ENCODE data around the gene RIMBP2.

RIMBP2 gene

DNA sequence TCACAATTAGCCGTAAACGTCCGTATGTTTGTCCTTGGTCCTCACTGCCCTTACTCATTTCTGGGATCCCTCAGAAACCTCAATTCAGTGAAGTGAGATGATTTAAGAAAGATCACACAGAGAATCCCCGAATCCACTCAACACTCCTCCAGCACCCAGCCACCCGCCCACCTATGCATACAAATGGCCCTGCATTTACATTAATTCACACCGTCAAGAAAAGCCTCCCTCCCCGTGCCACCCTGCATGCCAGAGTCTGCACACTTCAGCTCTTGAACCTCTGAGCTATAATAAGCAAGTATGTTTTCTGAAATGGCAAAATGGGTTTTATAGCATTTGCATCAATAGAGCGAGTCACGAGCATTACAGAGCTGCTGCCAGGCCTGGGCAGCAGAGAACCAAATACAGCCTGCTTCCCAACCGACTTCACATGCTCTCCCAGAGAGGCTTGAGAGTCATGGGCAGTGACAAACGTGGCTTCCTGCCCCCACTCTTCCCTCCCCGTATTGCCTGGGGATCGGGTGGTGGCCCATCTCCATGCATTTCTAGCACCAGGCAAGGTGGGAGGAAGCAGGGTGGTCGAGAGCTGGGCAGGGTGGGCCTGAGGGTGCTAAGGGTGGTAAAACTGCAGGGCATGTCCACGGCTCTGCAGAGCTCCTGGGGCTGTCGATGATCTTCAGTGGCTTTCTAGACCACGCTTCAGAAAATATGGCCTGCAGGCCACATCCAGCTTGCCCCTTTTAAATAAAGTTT, 177.6 kb downstream of the RIMBP2 start:
- no peak for DNase-seq (ENCODE audit: low spot score)

DNA sequence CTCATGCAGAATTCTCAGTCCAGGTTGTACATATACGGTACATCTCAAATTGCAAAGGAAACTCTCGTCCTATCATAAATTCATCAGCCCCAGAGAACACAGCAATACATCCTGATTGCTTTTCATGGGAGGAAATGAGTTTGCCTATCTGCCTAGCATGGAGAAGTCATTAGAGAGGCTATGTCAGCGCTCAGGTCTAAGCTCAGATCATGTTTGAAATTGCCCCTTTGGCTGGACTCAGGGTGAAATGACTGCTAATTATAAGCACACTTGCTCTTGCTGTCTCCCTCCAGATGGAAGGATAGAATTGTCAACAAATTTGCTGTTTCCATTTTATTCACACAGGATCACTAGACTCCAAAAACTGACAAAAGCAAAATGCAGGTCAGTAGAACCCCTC, 178.4 kb downstream of the RIMBP2 start:
- no peak for DNase-seq (ENCODE audit: low spot score)

DNA sequence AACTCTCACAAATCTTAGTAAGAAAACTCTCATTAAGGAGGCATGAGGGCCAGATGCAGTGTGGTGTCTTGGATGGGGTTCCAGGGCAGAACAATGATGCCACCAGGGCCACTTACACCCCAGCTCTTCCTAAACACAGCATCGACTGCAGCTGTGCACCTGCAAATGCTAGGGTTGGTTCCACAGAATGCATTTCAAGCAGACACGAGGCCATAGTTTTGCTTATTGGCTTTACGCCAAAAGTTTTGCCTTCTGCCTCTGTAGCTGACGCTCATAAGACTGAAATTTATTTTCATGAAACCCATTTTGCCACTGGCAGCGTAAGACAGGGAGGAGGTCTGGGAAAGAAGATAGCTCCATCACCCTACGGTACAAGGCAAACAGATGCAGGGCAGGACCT, 179.0 kb downstream of the RIMBP2 start:
- no peak for DNase-seq (ENCODE audit: low spot score)

DNA sequence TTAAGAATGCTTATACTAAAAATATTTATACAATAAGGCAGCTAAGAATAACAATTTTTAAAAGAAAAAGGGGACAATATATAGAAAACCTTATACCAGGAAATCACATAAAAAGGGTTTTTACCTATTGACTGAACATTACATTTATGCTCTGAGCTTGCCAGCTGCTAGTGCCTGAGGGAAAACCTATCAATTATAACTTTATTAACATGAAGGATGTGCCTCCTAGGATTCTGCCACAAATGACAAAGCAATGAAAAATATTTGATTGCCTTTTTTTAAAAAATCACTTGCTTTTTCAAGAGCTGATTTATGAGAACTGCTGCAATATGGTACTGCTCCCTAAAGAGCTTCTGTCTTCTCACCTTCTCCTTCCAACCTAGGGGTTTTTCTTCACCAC, 185.7 kb downstream of the RIMBP2 start:
- DNase-seq (ENCODE audit: low spot score), result no peak

DNA sequence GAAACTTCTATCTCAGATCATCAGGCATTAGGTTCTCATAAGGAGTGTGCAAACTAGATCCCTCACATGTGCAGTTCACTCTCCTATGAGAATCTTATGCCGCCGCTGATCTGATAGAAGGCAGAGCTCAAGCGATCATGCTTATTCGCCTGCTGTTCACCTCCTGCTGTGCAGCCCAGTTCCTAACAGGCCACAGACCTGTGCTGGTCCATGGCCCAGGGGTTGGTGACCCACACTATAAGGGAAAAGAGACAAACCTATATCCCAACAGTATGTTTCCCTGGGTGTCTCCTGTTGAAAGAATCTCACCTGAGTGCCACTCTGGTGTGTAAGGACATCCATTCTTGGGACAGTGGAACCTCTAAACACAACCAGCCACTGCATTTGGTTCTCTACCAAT, 186.3 kb downstream of the RIMBP2 start:
- DNase-seq (ENCODE audit: low spot score), result no peak

DNA sequence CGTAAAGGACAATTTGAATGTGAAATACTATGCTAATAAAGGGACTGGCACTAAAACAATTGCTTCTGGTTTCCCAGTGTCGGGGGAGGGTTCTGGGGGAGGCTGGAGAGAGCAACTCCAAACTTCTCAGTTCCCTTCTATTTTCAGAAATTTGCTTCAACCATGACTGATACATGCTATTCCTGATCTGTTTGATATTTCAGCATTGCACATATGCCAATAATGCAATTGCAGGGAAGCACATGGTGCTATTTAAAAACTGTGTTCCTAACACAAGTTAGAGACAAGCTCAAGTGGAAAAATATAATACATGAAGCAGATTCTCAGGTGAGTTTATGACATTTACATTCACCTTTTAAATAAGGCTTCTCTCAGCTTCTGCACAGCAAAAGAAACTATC, 188.9 kb downstream of the RIMBP2 start:
- DNase-seq (ENCODE audit: low spot score), result no peak

DNA sequence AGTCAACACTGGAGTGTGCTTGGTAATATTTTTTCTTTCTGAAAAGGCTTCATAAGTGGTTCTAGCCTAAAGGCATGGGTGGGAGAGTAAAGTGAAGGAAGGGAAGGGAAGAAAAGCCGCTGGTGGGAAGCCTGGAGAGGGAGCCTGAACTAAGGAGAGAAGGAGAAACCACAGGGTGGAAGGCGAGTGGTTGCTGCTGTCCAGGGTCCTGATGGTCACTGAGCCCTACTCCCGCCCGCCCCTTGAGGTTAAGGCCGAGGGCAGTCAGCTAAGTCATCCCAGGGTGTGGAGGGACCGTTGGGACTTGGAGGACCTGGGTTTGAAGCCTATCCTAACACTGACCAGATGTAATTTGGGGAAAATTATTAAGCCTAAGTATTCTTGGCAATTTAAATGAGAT, 189.3 kb downstream of the RIMBP2 start:
- DNase-seq (ENCODE audit: low spot score), result no peak

DNA sequence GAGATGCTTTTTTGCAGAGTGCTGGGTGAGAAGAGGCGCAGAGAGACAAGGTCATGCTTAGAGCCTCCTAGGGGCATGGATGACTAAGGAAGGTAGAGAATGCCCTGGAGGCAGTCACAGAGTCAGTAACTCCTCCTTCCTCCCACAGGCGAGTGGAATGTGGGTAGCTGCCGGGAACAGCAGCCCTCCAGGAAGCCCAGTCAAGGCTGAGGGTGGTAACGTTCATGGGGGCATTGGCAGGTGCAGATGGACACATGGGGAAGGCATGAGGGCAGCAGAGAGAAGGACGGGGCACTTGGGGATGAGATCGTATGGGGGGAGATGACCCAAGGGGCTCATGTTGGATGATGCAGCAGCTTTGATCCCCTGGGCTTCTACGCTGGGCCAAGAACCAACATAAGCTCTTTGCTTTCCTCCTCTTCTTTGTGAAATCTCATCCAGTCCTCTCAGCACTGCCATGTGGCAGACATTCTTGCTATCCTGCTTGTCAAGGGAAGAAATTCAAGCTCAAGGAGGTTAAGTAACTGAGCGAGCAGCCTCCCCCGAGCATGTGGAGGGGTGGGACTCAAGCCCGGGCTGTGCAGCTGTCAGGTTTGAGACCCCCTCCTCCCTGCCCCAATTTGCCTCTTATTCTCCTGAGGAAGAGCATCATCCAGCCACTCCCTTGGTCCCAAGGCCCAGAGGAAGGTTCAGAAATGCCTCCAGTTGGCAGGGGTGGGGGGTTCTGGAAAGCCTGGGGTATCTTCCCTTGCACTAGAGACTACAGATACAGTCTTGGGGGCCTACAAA, 190.5 kb downstream of the RIMBP2 start:
- DNase-seq (ENCODE audit: low spot score), result no peak

DNA sequence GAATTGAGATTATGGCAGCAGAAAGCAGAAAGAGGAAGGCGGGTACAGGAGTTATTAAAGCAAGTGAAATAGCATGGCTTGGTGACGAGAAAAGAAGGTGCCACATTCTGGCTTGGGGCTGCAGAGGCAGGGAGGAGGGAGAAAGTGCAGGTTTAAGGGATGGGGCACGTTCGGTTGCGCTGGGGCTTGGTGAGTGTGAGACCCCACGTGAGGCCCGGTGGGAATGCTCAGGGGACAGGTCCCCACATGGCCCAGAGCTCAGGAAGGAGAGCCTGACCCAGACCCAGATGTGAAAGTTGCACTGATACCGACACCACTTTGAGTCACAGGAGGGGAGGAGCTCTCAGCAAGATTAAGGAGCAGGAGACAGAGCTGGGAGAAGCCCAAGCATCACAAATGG, 191.3 kb downstream of the RIMBP2 start:
- no peak for DNase-seq (ENCODE audit: low spot score)

DNA sequence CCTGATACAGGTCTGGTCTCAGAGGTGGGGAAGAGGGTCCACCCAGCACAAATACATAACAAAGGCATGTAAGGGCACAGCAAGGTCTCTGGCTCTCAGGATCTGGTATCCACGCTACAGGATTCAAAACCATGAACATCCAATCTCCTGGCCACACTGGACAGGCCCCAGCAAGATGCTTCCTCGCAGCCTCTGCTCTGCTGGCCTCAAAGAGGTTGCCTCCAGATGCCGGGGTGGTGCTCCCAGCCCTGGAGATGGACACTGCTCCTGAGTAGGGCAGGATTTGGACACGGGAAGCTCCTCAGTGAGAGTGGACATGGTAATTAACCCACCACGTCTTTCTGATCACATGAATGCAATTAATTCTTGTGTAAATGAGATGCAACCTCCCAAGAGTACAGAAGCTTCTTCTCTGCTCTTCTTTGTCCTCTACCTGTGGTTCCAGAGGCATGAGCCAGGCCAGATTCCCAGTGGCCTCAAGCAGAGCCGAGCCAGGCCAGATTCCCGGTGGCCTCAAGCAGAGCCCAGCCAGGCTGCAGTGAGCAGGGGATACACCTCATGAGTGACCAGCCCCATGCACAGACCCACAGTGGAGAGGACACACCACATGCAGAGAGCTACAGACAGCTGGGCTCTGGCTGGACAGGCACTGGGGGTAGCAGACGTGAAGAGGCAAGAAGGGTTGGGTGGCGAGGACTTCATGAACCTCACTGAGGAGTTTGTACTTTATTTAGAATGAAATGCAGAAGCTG, 192.1 kb downstream of the RIMBP2 start:
- DNase-seq (ENCODE audit: low spot score), result no peak

DNA sequence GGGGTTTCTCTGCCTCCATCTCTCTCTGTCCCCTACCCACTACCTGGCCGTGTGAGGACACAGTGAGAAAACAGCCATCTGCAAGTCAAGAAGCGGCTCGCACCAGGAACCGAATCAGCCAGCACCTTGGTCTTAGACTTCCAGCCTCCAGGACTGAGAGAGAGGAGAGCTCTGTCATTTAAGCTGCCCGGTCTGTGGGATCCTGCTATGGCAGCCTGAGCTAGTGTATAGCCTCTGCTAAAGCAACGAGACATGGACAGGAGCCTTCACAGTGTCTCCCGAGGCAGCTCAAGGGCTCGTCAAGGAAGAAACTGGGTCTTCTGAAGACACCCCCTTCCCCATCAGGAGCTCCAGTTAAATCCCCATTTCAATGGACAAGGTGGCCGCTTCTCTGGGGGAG, 192.9 kb downstream of the RIMBP2 start:
- no peak for DNase-seq (ENCODE audit: low spot score)

DNA sequence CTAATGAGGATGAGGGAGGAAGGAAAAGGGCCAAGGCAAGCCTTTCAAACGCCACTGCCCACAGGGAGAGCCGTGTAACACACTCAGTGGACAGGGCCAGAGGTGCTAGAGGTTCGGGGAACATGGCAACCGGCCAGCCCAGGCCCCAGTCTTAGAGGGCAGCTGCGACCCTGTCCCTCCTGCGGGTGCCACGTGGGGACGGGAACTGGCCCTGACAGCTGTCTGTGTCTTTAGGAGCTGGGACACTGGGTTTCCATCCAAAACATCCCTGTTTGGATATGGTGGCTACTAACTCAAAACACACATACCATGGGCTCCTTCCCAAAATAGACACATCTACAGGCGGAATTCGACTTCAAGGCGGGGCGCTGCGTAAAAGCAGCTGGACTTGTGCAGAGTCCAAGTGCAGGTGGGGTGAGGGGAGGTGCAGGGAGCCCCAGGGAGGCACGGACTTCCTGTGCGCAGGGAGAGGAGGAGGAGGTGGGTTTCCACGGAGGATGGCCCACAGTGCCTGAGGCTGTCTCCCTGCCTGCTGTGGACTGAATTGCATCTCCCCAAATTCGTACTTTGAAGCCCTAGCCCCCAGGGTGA, 193.8 kb downstream of the RIMBP2 start:
- DNase-seq (ENCODE audit: low spot score), result no peak

DNA sequence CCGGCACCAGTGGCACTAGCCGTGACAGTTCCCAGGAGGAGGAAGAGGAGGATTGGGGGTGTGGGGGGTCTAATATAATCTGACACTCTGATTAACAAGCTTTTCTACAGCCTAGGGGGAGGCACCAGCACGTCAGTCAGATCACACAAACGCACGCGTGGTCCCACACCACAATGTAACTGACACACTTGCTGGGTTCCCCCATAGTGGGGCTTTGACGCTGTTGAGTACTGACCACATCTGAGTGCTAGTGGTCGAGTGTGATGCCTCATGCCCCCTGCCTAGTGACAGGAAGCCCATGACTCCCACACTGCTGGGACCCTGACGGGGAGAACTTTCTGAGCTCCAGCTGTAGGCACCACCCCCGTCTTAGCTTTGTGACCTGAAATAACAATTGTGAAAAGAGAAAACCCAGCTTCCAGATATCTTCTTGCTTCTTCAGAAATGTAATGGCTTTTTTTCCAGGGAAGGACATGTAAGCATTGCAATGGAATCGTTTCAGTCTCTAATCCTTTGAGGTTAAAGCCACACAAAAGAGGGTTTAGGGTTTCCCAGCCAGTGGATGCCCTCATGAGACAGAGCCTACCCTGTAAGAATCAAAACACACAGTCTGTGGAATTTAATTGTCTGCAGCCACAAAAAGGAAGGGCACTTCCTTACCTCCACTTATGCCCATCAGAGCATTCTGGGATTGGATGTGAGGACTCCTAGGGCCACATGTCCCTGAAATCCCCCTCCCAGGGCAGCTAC, 194.5 kb downstream of the RIMBP2 start:
- DNase-seq (ENCODE audit: low spot score), result no peak

DNA sequence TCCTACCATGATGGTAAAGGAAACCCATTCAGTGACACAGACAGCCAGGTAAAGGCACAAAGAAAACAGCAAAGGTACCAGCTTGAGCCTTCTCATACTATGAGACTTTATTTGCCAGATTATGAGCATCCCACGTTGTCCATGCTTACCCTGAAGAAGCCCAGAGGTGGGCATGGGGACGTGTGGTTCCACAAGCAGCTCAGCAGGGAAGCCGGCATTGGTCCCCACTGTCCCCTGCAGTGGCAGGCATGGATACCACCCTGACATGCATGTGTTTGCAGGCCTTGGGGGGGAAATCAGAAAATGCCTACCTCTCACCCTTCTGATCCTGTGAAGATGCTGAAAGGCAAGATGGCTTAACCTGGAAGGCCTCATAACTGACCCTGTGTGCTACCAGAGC, 195.3 kb downstream of the RIMBP2 start:
- no peak for DNase-seq (ENCODE audit: low spot score)

DNA sequence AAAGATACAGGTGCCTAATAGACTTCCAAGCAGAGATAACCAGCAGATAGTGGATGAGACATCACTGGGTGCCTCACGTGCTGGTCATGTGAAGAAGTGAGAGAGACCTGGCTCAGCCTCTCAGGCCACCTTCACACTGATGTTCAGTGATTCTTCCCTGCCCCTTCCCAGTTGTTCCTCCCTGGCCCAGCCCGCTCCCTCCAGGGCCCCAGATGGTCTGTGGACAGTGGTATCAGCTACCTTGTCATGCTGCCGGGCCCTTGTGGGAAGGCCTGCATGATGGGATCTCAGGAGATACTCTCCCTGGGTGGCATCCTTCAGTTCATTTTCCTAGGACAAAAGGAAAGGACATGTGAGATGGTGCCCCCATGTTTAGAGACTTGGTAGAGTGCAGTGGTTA, 198.5 kb downstream of the RIMBP2 start:
- no peak for DNase-seq (ENCODE audit: low spot score)

DNA sequence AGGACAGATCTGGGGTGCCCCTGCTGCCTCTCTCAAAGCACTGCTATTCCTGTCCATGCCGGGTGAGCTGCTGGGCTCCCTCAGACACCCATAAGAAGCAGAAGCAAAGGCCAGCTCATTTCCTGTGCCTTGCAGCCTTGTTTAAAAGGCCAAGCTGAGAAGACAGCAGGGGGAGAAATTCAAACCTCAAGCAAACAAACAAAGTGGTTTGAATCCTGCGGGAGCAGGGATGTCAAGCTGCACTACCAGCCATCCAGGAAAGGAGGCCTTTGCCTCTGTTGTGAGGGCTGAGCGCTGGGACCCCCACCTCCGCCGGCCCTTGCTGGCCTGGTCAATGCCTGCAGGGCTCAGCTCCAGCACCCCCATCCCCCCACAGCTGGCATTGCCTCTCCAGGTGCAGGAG, 201.9 kb downstream of the RIMBP2 start:
- no peak for DNase-seq (ENCODE audit: low spot score)

DNA sequence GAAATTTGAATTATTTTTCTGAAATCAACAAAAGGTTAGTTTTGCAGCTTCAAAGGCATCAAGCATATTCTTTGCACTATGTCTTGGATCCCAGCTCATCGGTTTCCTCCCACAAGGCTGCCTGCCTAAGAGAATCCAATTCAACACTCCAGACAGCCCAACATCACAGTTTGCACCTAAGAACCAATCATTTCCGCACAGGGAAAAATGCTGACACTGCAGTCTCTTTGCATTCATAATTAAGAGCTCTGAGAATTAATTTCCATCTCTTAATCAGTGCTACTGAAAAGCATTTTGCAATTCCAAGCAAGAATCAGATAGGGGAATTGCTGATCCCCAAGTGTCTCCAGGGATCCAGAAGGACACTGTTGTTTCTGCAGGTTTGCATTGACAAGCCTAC, 202.5 kb downstream of the RIMBP2 start:
- no peak for DNase-seq (ENCODE audit: low spot score)

DNA sequence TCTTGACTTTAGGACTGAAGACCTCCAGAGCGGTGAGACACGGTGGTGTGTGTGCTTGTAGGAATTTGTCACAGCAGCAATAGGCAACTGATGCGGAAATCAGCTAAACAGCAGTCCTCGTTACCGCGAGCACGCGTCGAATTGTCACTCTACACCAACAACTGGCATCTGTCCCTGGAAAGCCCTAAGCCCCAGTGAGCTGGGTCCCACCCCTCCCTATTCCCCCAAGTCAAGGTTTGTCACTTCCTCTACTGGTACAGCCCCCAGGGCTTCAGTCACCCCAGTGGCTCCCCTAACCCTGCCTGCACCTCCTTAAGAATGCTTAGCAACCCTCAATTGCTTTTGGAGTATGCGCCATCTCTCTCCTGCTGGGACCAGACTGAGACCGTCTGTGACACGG, 204.8 kb downstream of the RIMBP2 start:
- DNase-seq (ENCODE audit: low spot score), result no peak

DNA sequence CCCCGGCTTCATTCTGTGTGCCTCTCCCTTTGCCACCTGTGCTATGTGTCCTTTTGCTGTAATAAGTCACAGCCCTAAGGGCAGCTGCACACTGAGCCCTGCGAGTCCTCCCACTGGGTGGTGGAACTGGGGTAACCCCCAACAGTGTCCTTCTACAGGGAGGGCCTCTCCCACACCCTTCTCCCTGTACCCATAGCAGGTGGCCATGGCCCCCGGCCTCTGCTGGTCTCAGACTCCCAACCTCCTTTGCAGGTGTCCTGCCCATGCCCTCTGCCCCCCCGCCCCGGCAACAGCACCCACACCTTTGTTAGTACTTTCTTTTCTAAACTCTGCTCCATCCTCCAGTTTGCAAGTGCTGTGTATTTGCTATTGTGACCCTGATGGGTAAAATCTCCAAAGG, 206.6 kb downstream of the RIMBP2 start:
- DNase-seq (ENCODE audit: low spot score), result no peak

DNA sequence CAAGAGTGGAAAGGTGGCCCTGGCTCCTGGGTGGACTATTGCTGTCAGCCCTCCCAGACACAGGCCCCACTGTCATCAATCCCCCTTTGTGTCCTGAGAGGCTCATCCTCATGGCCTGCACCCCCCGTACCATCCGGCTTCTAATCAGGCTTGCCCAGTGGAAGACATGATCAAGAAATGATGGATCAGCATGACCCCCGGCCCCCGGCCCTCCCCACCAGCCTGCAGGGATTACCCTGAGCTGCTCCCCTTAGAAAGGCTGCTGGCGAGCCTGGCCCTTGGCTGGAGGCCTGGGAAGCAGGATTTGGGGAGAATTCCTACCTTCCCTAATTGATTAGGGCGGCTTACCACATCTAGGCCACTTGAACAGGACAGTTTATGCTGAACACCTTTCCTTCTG, 207.3 kb downstream of the RIMBP2 start:
- DNase-seq (ENCODE audit: low spot score), result no peak

DNA sequence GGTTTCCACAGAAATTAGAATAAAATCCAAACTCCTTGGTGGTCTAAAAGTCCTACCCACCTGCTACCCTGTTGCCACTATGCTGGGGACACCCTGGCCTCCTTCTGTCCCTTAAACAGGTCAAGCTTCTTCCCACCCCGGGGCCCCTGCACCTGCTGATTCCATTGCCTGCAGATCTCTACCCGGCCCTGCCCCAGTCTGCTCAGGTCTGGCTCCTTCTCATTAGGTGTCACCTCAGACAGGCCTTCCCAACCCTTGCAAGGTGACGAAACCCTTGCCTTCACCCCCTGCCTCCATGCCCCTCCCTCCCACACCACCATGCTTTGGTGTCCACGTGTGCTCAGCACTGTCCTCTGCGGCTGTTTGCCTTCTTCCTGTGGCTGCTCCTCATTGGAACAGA, 207.8 kb downstream of the RIMBP2 start:
- no peak for DNase-seq (ENCODE audit: low spot score)

DNA sequence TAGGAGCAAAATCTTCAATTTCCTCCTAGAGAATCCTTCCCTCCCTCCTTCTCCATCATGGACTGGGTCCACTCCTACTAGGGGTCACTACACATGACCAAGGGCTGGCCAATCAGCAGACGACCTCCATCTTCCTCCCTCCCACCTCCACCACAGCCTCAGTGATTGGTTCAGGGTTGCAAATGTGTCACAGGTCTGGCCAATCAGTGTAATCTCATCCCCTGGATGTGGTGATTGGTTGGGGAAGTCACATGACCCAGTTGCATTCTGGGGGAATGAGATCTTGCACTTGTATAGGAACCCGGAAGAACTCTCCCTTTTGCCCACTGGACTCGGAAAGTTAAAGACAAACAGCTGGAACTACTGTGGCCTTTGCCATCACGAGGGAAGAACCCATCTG, 209.3 kb downstream of the RIMBP2 start:
- DNase-seq (ENCODE audit: low spot score), result no peak

Measured in GM03348 (cell line).